ENCODE results near the gene CNTFR.

DNA sequence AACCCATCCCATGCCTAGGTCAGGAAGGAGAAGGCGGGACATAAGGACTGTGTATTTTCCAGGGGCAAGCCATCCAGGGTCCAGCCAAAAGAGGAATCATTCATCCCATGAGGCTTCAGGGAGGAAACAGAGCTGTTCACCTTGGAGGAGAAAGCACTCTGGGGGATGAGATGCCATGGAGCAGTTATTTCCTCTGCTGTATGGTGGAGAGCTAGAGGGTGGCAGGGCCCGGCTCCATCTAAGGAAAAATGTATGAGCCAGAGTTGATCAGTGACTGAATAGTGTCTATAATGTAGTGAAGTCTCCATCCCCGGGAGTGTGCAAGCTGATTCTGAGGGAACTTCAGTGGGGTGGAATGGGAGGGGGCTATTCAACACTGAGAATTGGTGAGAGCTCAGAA lies 74.7 kb downstream of the CNTFR start:
- TF ChIP-seq POLR2A (IDR thresholded peaks at IDR 0.05) (no peak), CTCF (IDR thresholded peaks at IDR 0.05) (no peak)
